CD4-positive, alpha-beta T cell (primary cell): ENCODE measurements around the gene SLC34A3. TPM values are rescaled to one million over a fixed set of nuclear protein-coding genes. Genes with fewer than 3 reads are reported as not detected.

Experiments
- ATAC-seq: fragments of 200-7000 bp; cut with Tn5 transposase; one replicate; pipeline ENCODE4 v1.10.0; 2022; ENCODE audit warnings: mild to moderate bottlenecking; ENCODE audit not compliant: poor library complexity
- CTCF ChIA-PET: fragments of 350-600 bp; sonication (Branson Sonifier 250); formaldehyde crosslinking; loops from one replicate; lab custom pipeline; 2021; ENCODE audit warnings: antibody characterized with exemption, inconsistent platforms; lab: Charles Lee
- POLR2A ChIA-PET: fragments of 350-600 bp; sonication (Branson Sonifier 250); formaldehyde crosslinking; loops from one replicate; lab custom pipeline; 2021; ENCODE audit warnings: antibody characterized with exemption, inconsistent platforms; lab: Charles Lee
- DNase-seq, 14 experiments: peaks; one replicate each; pipeline ENCODE4 v3.0.0-alpha.2; 2013 to 2020; ENCODE audit warnings: mixed read lengths in 2 of 14
- H3K27ac ChIP-seq, 2 donors: one replicate each; pipeline versions ENCODE4 v1.5.1 to v1.7.0; 2013; ENCODE audit warnings: low read length in 2 of 2, low read depth in 1 of 2, mild to moderate bottlenecking in 1 of 2
- H3K27me3 ChIP-seq, 2 experiments: 1 replicate in 1 of 2; 2 replicates in 1 of 2; pipeline versions ENCODE4 v1.6.1 to v1.7.0; 2013; ENCODE audit warnings: low read length in 2 of 2, control low read depth in 1 of 2, mild to moderate bottlenecking in 1 of 2, moderate library complexity in 1 of 2; ENCODE audit not compliant: insufficient read depth in 2 of 2, control insufficient read depth in 1 of 2
- H3K36me3 ChIP-seq: one replicate; pipeline ENCODE4 v1.6.1; 2013; ENCODE audit warnings: low read length, control low read depth; ENCODE audit not compliant: insufficient read depth
- H3K4me1 ChIP-seq: one replicate; pipeline ENCODE4 v1.6.1; 2013; ENCODE audit warnings: low read length, control low read depth; ENCODE audit not compliant: insufficient read depth
- H3K4me3 ChIP-seq: one replicate; pipeline ENCODE4 v1.5.1; 2013; ENCODE audit warnings: mild to moderate bottlenecking, low read length, moderate library complexity
- H3K9me3 ChIP-seq, 2 experiments: 1 replicate in 1 of 2; 2 replicates in 1 of 2; pipeline versions ENCODE4 v1.6.1 to v1.7.0; 2013; ENCODE audit warnings: low read length in 2 of 2, mild to moderate bottlenecking in 2 of 2, control low read depth in 1 of 2, moderate library complexity in 1 of 2; ENCODE audit not compliant: control insufficient read depth in 1 of 2, insufficient read depth in 1 of 2
- H3K27ac Mint-ChIP-seq: one replicate; pipeline ENCODE4 v1.8.0; 2020; ENCODE audit warnings: mixed read lengths
- H3K27me3 Mint-ChIP-seq: one replicate; pipeline ENCODE4 v1.8.0; 2021; ENCODE audit warnings: mixed read lengths
- H3K36me3 Mint-ChIP-seq: one replicate; pipeline ENCODE4 v1.8.0; 2021; ENCODE audit warnings: low read depth, mixed read lengths
- H3K4me1 Mint-ChIP-seq: one replicate; pipeline ENCODE4 v1.8.0; 2021; ENCODE audit warnings: low read depth, mixed read lengths
- H3K4me3 Mint-ChIP-seq: one replicate; pipeline ENCODE4 v1.8.0; 2020; ENCODE audit warnings: mild to moderate bottlenecking, mixed read lengths
- H3K9me3 Mint-ChIP-seq: one replicate; pipeline ENCODE4 v1.8.0; 2020; ENCODE audit warnings: mixed read lengths
- CTCF ChIP-seq: fragments of 200-600 bp; IDR thresholded peaks from one replicate; pipeline ENCODE4 v1.8.0; 2022; ENCODE audit warnings: antibody characterized with exemption, mild to moderate bottlenecking
- intact Hi-C, 2 experiments: fragments of 100-400 bp; cut with DNase I in 1 of 2; cut with micrococcal nuclease in 1 of 2; formaldehyde crosslinking; loops; one replicate each; pipeline versions ENCODE4 v1.15.1 to v1.9.0; 2023 to 2025; cut with DNase I, micrococcal nuclease
- total RNA-seq, 174 experiments: library from RNA in 2 of 174; stranded (reverse) in 2 of 174; gene quantifications; one replicate each; pipeline ENCODE4 v1.2.3 and lab custom pipeline; 2021 to 2026

Gene SLC34A3
- total RNA-seq, 2 experiments from 2014 or later = not detected

GRCh38 chr9:137269231-137269772 lies 38.6 kb downstream of the SLC34A3 start:
- TF ChIP-seq CTCF = no peak
- Histone ChIP-seq H3K9me3 (no peaks in the 10 kb centered on the region), H3K4me1 (peaks cover 17% of the 10 kb centered on the region), H3K27ac (no peak overlapping the region), H3K27me3 (no peaks in the 10 kb centered on the region), H3K4me3 (no peak overlapping the region), H3K36me3 (peaks cover 58% of the 10 kb centered on the region)
- no peak overlapping the region for H3K27ac Mint-ChIP-seq
- intact Hi-C loops = no loop called here
- H3K36me3 Mint-ChIP-seq = peaks cover 39% of the 10 kb centered on the region
- H3K4me1 Mint-ChIP-seq = peaks cover 8% of the 10 kb centered on the region
- ChIA-PET CTCF (no interaction called here), POLR2A (no interaction called here)
- ATAC-seq (no peak), DNase-seq (no peak)
- H3K4me3 Mint-ChIP-seq = no peak overlapping the region
- no peaks in the 10 kb centered on the region for H3K9me3 Mint-ChIP-seq
- no peaks in the 10 kb centered on the region for H3K27me3 Mint-ChIP-seq

- no peak overlapping the region for H3K27ac ChIP-seq
- ChIA-PET POLR2A (interaction anchor here (1.2 kb wide), 1 partner anchor 16 kb away, joined by 3 read pairs; the partner anchor contains the start of gene NELFB), CTCF (no interaction called here)
- intact Hi-C loops = no loop called here
- H3K4me3 ChIP-seq = no peak overlapping the region
- H3K9me3 ChIP-seq = no peaks in the 10 kb centered on the region
- no peak overlapping the region for H3K4me3 Mint-ChIP-seq
- peaks cover 16% of the 10 kb centered on the region for H3K4me1 Mint-ChIP-seq
- DNase-seq (peak in 8 of 14 experiments; percentile 29 to 68 (median 44)), ATAC-seq (peak; percentile 76)
- H3K4me1 ChIP-seq = peaks cover 18% of the 10 kb centered on the region
- H3K27me3 ChIP-seq = no peaks in the 10 kb centered on the region
- H3K27me3 Mint-ChIP-seq = no peaks in the 10 kb centered on the region
- peaks cover 45% of the 10 kb centered on the region for H3K36me3 ChIP-seq
- H3K9me3 Mint-ChIP-seq = no peaks in the 10 kb centered on the region
- peaks cover 33% of the 10 kb centered on the region for H3K36me3 Mint-ChIP-seq
- H3K27ac Mint-ChIP-seq = peak overlapping the region; percentile 35
- TF ChIP-seq CTCF = no peak
These were observed 40.4 kb downstream of the SLC34A3 start for GRCh38 chr9:137270929-137271695.

GRCh38 chr9:137271696-137272076 lies 41.0 kb downstream of the SLC34A3 start:
- Mint-ChIP-seq H3K4me3 (no peak overlapping the region), H3K27me3 (peaks cover 1% of the 10 kb centered on the region)
- TF ChIP-seq CTCF = no peak

More at GRCh38 chr9:137271696-137272076, 41.0 kb downstream of the SLC34A3 start:
- H3K27ac ChIP-seq = no peak overlapping the region
- no peaks in the 10 kb centered on the region for H3K9me3 Mint-ChIP-seq
- ChIA-PET POLR2A (interaction anchor here (1.2 kb wide), 1 partner anchor 16 kb away, joined by 3 read pairs; the partner anchor contains the start of gene NELFB), CTCF (no interaction called here)
- peaks cover 40% of the 10 kb centered on the region for H3K36me3 ChIP-seq
- peaks cover 24% of the 10 kb centered on the region for H3K4me1 ChIP-seq
- DNase-seq = no peak
- ATAC-seq = no peak
- H3K9me3 ChIP-seq = no peaks in the 10 kb centered on the region
- peak overlapping the region; percentile 35 for H3K27ac Mint-ChIP-seq
- intact Hi-C loops = no loop called here
- peaks cover 0 to under 1% of the 10 kb centered on the region in 2 experiments for H3K27me3 ChIP-seq
- no peak overlapping the region for H3K4me3 ChIP-seq
- peaks cover 33% of the 10 kb centered on the region for H3K36me3 Mint-ChIP-seq
- H3K4me1 Mint-ChIP-seq = peaks cover 17% of the 10 kb centered on the region
